HCT116 (cell line): ENCODE results near the gene MAST4. TPM values are rescaled to one million over a fixed set of nuclear protein-coding genes. Genes with fewer than 3 reads are reported as not detected.

Experiments used
- ATAC-seq: fragments of 200-7000 bp; cut with Tn5 transposase; 2 replicates; pipeline ENCODE4 v1.9.1; 2020; ENCODE audit warnings: mild to moderate bottlenecking, moderate library complexity
- BruUV-seq: library from RNA; stranded (reverse); fragments of 400-500 nt; replicated peaks from 2 replicates; lab custom pipeline; 2021; lab: Mats Ljungman, UMichigan
- CTCF ChIA-PET: fragments of 300-600 bp; sonication (Branson Sonifier 250); formaldehyde crosslinking; loops from one replicate; lab custom pipeline; 2021; ENCODE audit warnings: antibody characterized with exemption; lab: Charles Lee
- POLR2A ChIA-PET: fragments of 300-600, 350-600 bp; sonication (Branson Sonifier 250); formaldehyde crosslinking; loops from one replicate; lab custom pipeline; 2021; ENCODE audit warnings: antibody characterized with exemption; lab: Charles Lee
- RAD21 ChIA-PET, 2 experiments: fragments of 300-600 bp; sonication (Branson Sonifier 250); formaldehyde crosslinking; loops; one replicate each; lab custom pipeline; 2023; ENCODE audit warnings: low total read pairs in 2 of 2; ENCODE audit not compliant: uncharacterized antibody in 2 of 2, unreplicated experiment in 2 of 2, low non-redundant PET in 1 of 2; lab: Charles Lee
- DNase-seq: peaks from one replicate; pipeline ENCODE4 v3.0.0-alpha.2; 2010; ENCODE audit warnings: low read depth, low spot score
- H2AFZ ChIP-seq: fragments of 200-600 bp; shearing (Covaris generic), sonication (generic); 2 replicates; pipeline ENCODE4 v1.6.1; 2017; ENCODE audit warnings: low read depth, mixed run types, mixed read lengths, antibody characterized with exemption, low read length; ENCODE audit not compliant: poor library complexity, severe bottlenecking
- H3K27ac ChIP-seq: 2 replicates; pipeline ENCODE4 v1.5.1; 2012; ENCODE audit warnings: low read depth, low read length
- H3K27me3 ChIP-seq: fragments of 200-600 bp; sonication (generic); 2 replicates; pipeline ENCODE4 v1.6.1; 2016; ENCODE audit warnings: mixed run types, low read length, mixed read lengths; ENCODE audit not compliant: insufficient read depth
- H3K36me3 ChIP-seq, 2 experiments: fragments of 200-500 bp in 1 of 2; fragments of 200-600 bp in 1 of 2; sonication (Bioruptor generic) in 1 of 2; sonication (generic) in 1 of 2; 2 replicates each; pipeline versions ENCODE4 v1.5.1 to v1.6.1; 2014 to 2016; ENCODE audit warnings: low read length in 2 of 2, inconsistent platforms in 1 of 2, mixed read lengths in 1 of 2, mixed run types in 1 of 2; ENCODE audit not compliant: insufficient read depth in 2 of 2, control insufficient read depth in 1 of 2
- H3K4me1 ChIP-seq, 2 experiments: fragments of 200-600 bp in 1 of 2; sonication (generic) in 1 of 2; 2 replicates each; pipeline versions ENCODE4 v1.5.1 to v1.6.1; 2012 to 2017; ENCODE audit warnings: low read length in 2 of 2, inconsistent platforms in 1 of 2, mild to moderate bottlenecking in 1 of 2, mixed read lengths in 1 of 2, mixed run types in 1 of 2, moderate library complexity in 1 of 2; ENCODE audit not compliant: insufficient read depth in 2 of 2, control insufficient read depth in 1 of 2
- H3K4me2 ChIP-seq: fragments of 200-600 bp; sonication (generic); 2 replicates; pipeline ENCODE4 v1.6.1; 2017; ENCODE audit warnings: mixed run types, low read length, mixed read lengths
- H3K4me3 ChIP-seq, 2 experiments: fragments of 200-600 bp in 1 of 2; sonication (generic) in 1 of 2; replicated peaks in 1 of 2; 2 replicates each; pipeline ENCODE4 v1.5.1; 2011 to 2016; ENCODE audit warnings: low read length in 2 of 2, control low read depth in 1 of 2, low read depth in 1 of 2, mild to moderate bottlenecking in 1 of 2, mixed read lengths in 1 of 2, mixed run types in 1 of 2
- H3K79me2 ChIP-seq: fragments of 200-600 bp; sonication (generic); 2 replicates; pipeline ENCODE4 v1.6.1; 2017; ENCODE audit warnings: mild to moderate bottlenecking, mixed run types, low read length, moderate library complexity, mixed read lengths; ENCODE audit not compliant: insufficient read depth
- H3K9ac ChIP-seq: fragments of 200-600 bp; sonication (generic); 2 replicates; pipeline ENCODE4 v1.6.1; 2016; ENCODE audit warnings: low read length, mixed read lengths
- H3K9me2 ChIP-seq: fragments of 200-600 bp; sonication (generic), shearing (Covaris generic); 2 replicates; pipeline ENCODE4 v1.6.1; 2017; ENCODE audit warnings: mixed run types, mild to moderate bottlenecking, moderate library complexity; ENCODE audit not compliant: insufficient read depth
- H3K9me3 ChIP-seq, 2 experiments: fragments of 200-500 bp in 1 of 2; fragments of 200-600 bp in 1 of 2; sonication (Bioruptor generic) in 1 of 2; sonication (generic) in 1 of 2; 2 replicates each; pipeline ENCODE4 v1.6.1; 2014 to 2017; ENCODE audit warnings: low read length in 2 of 2, mixed read lengths in 2 of 2, inconsistent platforms in 1 of 2, low read depth in 1 of 2, mild to moderate bottlenecking in 1 of 2, mixed run types in 1 of 2, moderate library complexity in 1 of 2; ENCODE audit not compliant: control insufficient read depth in 1 of 2, insufficient read depth in 1 of 2
- H4K20me1 ChIP-seq: fragments of 200-600 bp; sonication (generic), shearing (Covaris generic); 2 replicates; pipeline ENCODE4 v1.6.1; 2017; ENCODE audit warnings: mixed run types, mild to moderate bottlenecking, moderate library complexity; ENCODE audit not compliant: insufficient read depth
- CEBPB ChIP-seq: IDR thresholded peaks from 2 replicates; pipeline ENCODE4 v1.6.1; 2012; ENCODE audit warnings: low read depth
- POLR2AphosphoS5 ChIP-seq: IDR thresholded peaks from 2 replicates; pipeline ENCODE4 v1.6.1; 2011; ENCODE audit warnings: mild to moderate bottlenecking, low read depth, low read length, moderate library complexity
- TCF7L2 ChIP-seq: IDR thresholded peaks from 2 replicates; pipeline ENCODE4 v1.7.0; 2011; ENCODE audit warnings: borderline replicate concordance, inconsistent platforms; ENCODE audit not compliant: insufficient read depth, insufficient read length; ENCODE audit errors: extremely low read depth
- YY1 ChIP-seq: IDR thresholded peaks from 2 replicates; pipeline ENCODE4 v1.6.1; 2011; ENCODE audit warnings: low read length, low read depth, moderate library complexity, mild to moderate bottlenecking; ENCODE audit not compliant: insufficient replicate concordance; ENCODE audit errors: extremely low read depth
- ZNF274 ChIP-seq: fragments of 200-500 bp; sonication (Bioruptor generic); IDR thresholded peaks from 2 replicates; pipeline ENCODE4 v1.6.1; 2014; ENCODE audit warnings: mild to moderate bottlenecking, low read depth, low read length, inconsistent platforms
- intact Hi-C: fragments of 100-400 bp; cut with micrococcal nuclease; formaldehyde crosslinking; loops from 2 replicates; pipeline ENCODE4 v1.10.0; 2022
- total RNA-seq: library from RNA; stranded (reverse); gene quantifications from one replicate; pipeline ENCODE4 v1.2.1, GENCODE V29; 2021; ENCODE audit not compliant: unreplicated experiment
- TF ChIP-seq, protein P1 (sequence below): IDR thresholded peaks from 2 replicates; pipeline ENCODE4 v1.6.1; 2011; ENCODE audit warnings: mild to moderate bottlenecking, low read length, moderate library complexity; ENCODE audit not compliant: insufficient replicate concordance; ENCODE audit errors: extremely low read depth
- TF ChIP-seq, protein P2 (sequence below): IDR thresholded peaks from 2 replicates; pipeline ENCODE4 v1.6.1; 2012

The MAST4 gene
- total RNA-seq, 1 experiment from 2014 or later = 1.1 TPM

DNA sequence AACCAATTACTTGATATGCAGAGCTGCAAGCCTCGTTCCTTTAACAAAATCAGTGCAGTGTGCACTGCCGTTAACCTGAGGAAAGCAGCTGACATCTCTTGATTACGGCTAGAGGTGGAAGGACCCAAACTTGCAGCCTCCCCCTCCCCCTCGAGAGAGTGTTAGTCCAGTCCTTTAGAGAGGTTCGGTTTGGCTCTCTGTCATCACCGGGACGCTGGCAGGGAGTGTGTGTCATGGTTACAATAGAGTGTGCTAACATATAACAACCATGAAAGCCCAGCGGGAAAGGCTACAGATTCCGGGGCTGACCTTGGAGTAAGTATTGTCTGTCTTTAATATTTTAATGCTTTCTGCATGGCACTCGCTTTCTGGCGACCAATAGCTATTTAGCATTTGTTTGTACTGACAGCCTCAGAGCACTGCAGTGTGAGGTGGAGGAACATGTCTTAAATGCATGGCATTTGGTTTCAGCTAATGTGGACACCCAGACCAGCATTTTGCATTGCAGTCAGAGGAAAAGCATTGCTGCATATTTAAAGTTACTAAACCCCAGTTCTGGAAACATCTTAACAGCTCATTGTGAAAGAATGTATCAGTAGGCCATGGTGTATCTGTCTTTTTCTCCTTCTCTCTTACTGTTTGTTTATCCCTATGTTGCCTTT lies 362.9 kb downstream of the MAST4 start (continued):
- TF ChIP-seq, protein P1, sequence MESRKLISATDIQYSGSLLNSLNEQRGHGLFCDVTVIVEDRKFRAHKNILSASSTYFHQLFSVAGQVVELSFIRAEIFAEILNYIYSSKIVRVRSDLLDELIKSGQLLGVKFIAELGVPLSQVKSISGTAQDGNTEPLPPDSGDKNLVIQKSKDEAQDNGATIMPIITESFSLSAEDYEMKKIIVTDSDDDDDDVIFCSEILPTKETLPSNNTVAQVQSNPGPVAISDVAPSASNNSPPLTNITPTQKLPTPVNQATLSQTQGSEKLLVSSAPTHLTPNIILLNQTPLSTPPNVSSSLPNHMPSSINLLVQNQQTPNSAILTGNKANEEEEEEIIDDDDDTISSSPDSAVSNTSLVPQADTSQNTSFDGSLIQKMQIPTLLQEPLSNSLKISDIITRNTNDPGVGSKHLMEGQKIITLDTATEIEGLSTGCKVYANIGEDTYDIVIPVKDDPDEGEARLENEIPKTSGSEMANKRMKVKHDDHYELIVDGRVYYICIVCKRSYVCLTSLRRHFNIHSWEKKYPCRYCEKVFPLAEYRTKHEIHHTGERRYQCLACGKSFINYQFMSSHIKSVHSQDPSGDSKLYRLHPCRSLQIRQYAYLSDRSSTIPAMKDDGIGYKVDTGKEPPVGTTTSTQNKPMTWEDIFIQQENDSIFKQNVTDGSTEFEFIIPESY = no peak

DNA sequence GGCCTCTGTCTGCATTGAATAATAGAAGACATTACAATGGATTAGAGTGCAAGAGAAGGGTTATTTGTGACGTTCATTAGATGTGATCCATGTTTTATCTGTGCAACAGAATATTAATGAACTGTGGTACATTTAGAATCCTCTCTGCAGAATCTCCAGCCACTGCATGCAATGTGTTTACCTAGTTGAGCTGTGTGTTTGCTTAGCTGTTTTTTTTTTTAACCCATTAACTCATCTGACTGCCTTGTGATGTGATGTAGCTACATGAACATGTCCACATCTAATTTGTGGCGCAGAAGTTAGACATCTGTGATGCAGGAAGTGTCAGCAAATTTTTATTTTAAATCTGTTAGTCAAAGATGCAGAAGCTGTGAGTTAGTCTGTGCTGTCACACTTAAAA lies 363.5 kb downstream of the MAST4 start:
- H3K4me2 ChIP-seq = no peak overlapping the region
- H3K27me3 ChIP-seq = peaks cover 36% of the 10 kb centered on the region
- intact Hi-C loops = no loop called here
- POLR2A ChIA-PET = no interaction called here
- CTCF ChIA-PET = no interaction called here
- no peaks in the 10 kb centered on the region for H4K20me1 ChIP-seq
- TF ChIP-seq YY1 (no peak), ZNF274 (no peak), POLR2AphosphoS5 (no peak), TCF7L2 (no peak), CEBPB (no peak)
- TF ChIP-seq, protein P2, sequence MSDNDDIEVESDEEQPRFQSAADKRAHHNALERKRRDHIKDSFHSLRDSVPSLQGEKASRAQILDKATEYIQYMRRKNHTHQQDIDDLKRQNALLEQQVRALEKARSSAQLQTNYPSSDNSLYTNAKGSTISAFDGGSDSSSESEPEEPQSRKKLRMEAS = no peak
- TF ChIP-seq, all 23 proteins: peak for 0
- no peaks in the 10 kb centered on the region for H3K9me3 ChIP-seq
- H3K36me3 ChIP-seq = no peaks in the 10 kb centered on the region
- H3K27ac ChIP-seq = no peak overlapping the region
- H3K9me2 ChIP-seq = no peaks in the 10 kb centered on the region
- RAD21 ChIA-PET = no interaction called here
- H2AFZ ChIP-seq = no peak overlapping the region
- DNase-seq = no peak
- no peak overlapping the region for H3K9ac ChIP-seq
- H3K4me1 ChIP-seq = no peaks in the 10 kb centered on the region
- H3K4me3 ChIP-seq = no peak overlapping the region
- no peak for ATAC-seq
- BruUV-seq = no TSS peak
- H3K79me2 ChIP-seq = no peaks in the 10 kb centered on the region
